A549 (cell line): ENCODE results near the gene PIKFYVE.

Experiments used
- CTCF ChIP-seq: fragments of >200 bp; sonication (Bioruptor Twin); formaldehyde crosslinking; IDR thresholded peaks from 3 replicates; pipeline ENCODE4 v1.5.1; 2016
- EHMT2 ChIP-seq: fragments of 200-600 bp; sonication (generic); IDR thresholded peaks from 2 replicates; pipeline ENCODE4 v1.6.1; 2016; ENCODE audit warnings: antibody characterized with exemption, low read depth, mild to moderate bottlenecking, moderate library complexity
- ESRRA ChIP-seq: fragments of 150-350 bp; IDR thresholded peaks from 2 replicates; pipeline ENCODE4 v1.6.1; 2014; ENCODE audit warnings: mild to moderate bottlenecking, low read length, borderline replicate concordance
- HMGXB4 ChIP-seq: fragments of 250-450 bp; sonication (Bioruptor Pico); IDR thresholded peaks from 2 replicates; pipeline ENCODE4 v1.5.0; 2021; ENCODE audit warnings: mild to moderate bottlenecking, moderate library complexity, borderline replicate concordance
- JUN ChIP-seq, 2 experiments: fragments of >200 bp; sonication (Bioruptor Twin); formaldehyde crosslinking; IDR thresholded peaks; 2 replicates in 1 of 2; 3 replicates in 1 of 2; pipeline ENCODE4 v1.6.1; 2016 to 2017
- MAFK ChIP-seq: fragments of 450-650 bp; IDR thresholded peaks from 2 replicates; pipeline ENCODE4 v1.6.1; 2014; ENCODE audit not compliant: partially characterized antibody
- MAX ChIP-seq: IDR thresholded peaks from 2 replicates; pipeline ENCODE4 v1.6.1; 2012
- RCOR1 ChIP-seq: fragments of 150-350 bp; IDR thresholded peaks from 2 replicates; pipeline ENCODE4 v1.6.1; 2014; ENCODE audit warnings: antibody characterized with exemption, low read length, low read depth
- REST ChIP-seq: fragments of 200-600 bp; sonication (generic); IDR thresholded peaks from 2 replicates; pipeline ENCODE4 v1.6.1; 2016; ENCODE audit warnings: antibody characterized with exemption, mild to moderate bottlenecking, moderate library complexity
- SREBF2 ChIP-seq: fragments of 450-650 bp; IDR thresholded peaks from 2 replicates; pipeline ENCODE4 v1.6.1; 2014; ENCODE audit warnings: mild to moderate bottlenecking, moderate library complexity
- USF2 ChIP-seq: fragments of 450-650 bp; IDR thresholded peaks from 2 replicates; pipeline ENCODE4 v1.6.1; 2014; ENCODE audit warnings: antibody characterized with exemption
- ZNF302 ChIP-seq: fragments of 250-450 bp; sonication (Bioruptor Pico); IDR thresholded peaks from 2 replicates; pipeline ENCODE4 v1.9.0; 2021; ENCODE audit warnings: inconsistent platforms, mild to moderate bottlenecking, moderate library complexity
- ZSCAN20 ChIP-seq: fragments of 250-450 bp; sonication (Bioruptor Pico); IDR thresholded peaks from 2 replicates; pipeline ENCODE4 v1.8.0; 2022; ENCODE audit warnings: mild to moderate bottlenecking, moderate library complexity

GRCh38 chr2:208370881-208371633, 105.0 kb downstream of the PIKFYVE start:
- TF ChIP-seq JUN (IDR thresholded peaks at IDR 0.05) (no peak), ESRRA (no peak), SREBF2 (no peak), CTCF (no peak), MAFK (no peak), REST (no peak), EHMT2 (no peak), ZNF302 (no peak), RCOR1 (no peak), USF2 (no peak), MAX (no peak), HMGXB4 (CRISPR knock-in tag) (no peak), ZSCAN20 (CRISPR knock-in tag) (no peak)
